HG03103 (cell line): Measurements from ENCODE around the gene GTPBP3.

Source experiments
- ATAC-seq: cut with Tn5 transposase; IDR thresholded peaks from one replicate; pipeline ENCODE4 v1.9.1; 2021; ENCODE audit warnings: low read depth; ENCODE audit not compliant: unreplicated experiment

Gene GTPBP3

DNA sequence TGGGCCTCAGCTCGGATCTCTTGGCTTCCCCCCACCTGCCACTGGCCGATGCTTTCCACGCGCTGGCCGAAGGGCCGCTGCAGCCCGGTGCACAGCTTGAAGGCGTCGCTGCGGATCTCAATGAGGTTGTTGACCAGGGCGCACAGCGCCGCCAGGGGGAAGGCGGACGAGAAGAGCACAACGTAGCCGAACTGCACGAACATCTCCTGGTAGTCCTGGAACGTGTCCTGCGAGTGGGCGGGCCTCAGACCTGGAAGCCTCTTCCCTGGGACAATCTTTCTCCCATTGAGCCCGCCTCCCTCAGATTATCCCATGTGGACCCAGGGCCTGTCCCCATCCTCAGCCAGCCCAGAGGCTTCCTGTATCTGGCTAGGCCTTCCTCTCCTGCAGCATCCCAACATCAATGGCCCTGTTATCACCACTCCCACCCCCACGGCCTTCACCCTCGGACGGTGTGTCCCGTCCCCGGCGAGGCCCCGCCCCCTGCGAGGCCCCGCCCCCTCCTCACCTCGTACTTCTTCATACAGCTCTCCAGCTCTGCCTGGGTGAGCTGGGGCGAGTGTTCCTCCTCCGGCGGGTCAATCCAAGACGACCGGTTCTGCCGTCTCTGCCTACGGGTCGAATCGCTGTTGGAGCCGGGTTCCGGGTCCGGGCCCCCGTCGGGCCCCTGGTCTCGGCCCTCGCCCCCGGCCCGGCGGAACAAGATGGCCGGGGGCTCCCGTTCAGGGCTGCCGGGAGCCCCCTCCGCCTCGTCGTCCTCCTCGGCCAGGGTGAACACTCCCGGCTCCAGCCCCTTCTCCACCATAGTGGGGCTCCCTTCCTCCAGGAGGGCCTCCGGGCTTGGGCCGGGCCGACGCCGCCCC is 9.5 kb upstream of the GTPBP3 start:
- ATAC-seq, result no peak

- ATAC-seq, result no peak
Measured at GRCh38 chr19:17328517-17329365, 8.6 kb upstream of the GTPBP3 start.

- no peak for ATAC-seq
Measured at GRCh38 chr19:17329366-17330261, 7.7 kb upstream of the GTPBP3 start.

- no peak for ATAC-seq
Measured at GRCh38 chr19:17330262-17331044, 6.9 kb upstream of the GTPBP3 start.

DNA sequence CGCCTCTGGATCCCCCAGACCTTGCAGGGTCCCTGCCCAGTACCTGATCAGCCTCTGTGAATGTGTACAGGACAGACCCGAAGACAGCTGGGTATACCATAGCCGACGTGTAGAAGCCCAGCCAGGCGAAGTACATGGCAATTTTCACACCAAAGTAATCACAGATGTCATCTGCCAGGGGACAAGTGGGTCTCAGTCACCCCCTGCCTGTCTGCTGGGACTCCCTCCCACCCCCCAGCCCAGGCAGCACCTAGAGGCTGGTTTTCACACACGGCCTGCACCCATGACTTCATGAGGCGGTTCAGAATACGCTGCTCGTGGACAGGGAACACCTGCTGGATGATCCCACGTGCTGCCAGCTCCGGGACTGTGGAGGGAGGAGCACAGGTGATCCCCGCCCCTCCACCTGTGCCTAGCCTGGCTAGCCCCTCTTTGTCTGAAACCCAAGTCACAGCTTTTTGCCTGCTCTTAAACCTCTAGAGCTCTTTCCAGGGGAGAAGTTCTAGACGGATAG is 6.3 kb upstream of the GTPBP3 start:
- ATAC-seq, result no peak

GRCh38 chr19:17332360-17332676 is 5.0 kb upstream of the GTPBP3 start:
- ATAC-seq, result no peak

- ATAC-seq, result no peak
Measured at GRCh38 chr19:17332677-17333581, 4.4 kb upstream of the GTPBP3 start.

DNA sequence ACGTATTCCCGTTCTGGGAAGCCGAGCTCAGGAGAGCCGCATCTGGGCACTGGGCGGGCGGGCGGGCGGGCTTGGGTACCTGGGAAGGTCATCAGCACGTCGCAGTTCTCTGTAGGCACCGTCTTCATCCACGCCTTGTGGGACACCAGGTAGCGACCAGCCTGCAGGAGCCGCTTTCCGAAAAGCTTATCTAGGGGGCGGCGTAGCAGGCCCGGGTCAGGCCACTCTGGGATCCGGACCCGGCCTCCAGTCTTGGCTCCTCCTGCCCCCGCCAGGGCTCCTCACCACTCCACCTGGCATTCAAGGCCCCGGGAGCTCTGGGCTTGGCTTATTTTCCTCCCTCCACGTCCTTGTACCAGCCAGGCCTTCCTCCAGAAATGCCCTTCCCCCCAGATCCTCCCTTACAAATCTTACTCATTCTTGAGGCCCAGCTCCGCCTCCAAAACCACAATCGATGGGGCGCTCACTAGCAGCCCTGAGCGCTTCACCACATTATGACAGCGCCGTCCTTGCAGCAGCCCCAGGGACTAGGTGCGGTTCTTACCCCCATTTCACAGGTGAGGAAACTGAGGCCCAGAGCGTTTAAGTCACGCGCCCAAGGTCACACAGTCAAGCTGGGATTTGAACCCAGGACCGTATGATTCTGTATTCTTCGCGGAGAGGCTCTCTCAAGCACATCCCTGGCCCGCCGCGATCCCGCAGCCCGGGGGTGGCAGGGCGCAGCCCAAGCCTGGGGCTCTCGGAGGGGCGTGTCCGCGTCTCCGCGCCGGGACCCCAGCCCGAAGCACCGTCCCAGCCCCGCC is 3.5 kb upstream of the GTPBP3 start:
- no peak for ATAC-seq

- no peak for ATAC-seq
Measured at GRCh38 chr19:17334414-17335409, 2.6 kb upstream of the GTPBP3 start, which contains the start of gene ANO8. ANO8 (minus strand) TSS chr19:17334855; CDS start chr19:17334670, 185 bp downstream.

GRCh38 chr19:17335575-17335974 is 1.8 kb upstream of the GTPBP3 start:
- no peak for ATAC-seq

GRCh38 chr19:17337675-17338432 is 501 bp downstream of the GTPBP3 start:
- no peak for ATAC-seq

DNA sequence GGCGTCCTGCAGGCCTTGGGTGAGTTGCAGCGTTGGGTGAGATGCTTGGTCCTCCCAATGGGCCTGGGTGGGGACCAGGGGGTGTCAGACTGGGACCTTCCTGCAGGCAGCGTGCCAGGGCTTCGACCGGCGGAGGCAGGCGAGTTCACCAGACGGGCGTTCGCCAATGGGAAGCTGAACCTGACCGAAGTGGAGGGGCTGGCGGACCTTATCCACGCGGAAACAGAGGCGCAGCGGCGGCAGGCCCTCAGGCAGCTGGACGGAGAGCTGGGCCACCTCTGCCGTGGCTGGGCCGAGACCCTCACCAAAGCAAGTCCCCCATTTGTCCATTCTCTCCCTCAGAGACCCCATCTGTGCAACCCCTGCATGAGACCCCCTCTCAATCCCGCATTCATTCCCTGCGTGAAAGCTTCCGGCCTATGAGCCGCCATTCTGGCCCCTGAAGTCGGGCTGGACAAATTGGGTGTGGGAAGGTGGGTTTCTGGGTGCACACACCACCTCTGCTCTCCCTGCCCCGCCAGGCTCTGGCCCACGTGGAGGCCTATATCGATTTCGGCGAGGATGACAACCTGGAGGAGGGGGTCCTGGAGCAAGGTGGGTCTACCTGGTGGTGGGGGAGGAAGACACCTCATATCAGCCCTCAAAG is 1.2 kb downstream of the GTPBP3 start:
- no peak for ATAC-seq

DNA sequence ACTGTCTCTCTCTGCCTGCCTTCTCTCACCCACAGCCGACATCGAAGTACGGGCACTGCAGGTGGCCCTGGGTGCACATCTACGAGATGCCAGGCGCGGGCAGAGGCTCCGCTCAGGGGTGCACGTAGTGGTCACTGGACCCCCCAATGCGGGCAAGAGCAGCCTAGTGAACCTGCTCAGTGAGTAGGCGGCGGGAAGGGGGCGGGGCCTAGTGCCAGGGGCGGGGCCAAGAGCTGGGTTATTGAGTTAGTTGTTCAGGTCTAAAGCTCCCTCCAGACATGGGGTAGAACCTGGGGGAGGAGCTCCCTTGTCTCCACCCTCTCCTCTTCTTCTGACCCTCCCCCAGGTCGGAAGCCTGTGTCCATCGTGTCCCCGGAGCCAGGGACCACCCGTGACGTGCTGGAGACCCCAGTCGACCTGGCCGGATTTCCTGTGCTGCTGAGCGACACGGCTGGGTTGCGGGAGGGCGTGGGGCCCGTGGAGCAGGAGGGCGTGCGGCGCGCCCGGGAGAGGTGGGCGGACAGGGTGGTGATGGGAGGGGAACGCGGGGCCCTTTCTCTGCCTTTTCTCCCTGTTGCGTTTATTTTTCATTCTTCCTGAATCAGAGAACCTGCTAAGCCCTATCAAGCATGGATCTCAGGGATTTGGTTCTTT is 1.9 kb downstream of the GTPBP3 start:
- ATAC-seq, result no peak

GRCh38 chr19:17340302-17340870 is 3.0 kb downstream of the GTPBP3 start:
- ATAC-seq, result no peak
